Measurements from ENCODE around the gene ZNF211. TPM values are rescaled to one million over a fixed set of nuclear protein-coding genes. Genes with fewer than 3 reads are reported as not detected.

ZNF211 gene
- total and polyA plus RNA-seq, 10 of the 15 experiments (the other 5 are each of a cell fraction or from before 2014, with no cell fraction given), result 2.1 to 20.6 (median 9.3) TPM

DNA sequence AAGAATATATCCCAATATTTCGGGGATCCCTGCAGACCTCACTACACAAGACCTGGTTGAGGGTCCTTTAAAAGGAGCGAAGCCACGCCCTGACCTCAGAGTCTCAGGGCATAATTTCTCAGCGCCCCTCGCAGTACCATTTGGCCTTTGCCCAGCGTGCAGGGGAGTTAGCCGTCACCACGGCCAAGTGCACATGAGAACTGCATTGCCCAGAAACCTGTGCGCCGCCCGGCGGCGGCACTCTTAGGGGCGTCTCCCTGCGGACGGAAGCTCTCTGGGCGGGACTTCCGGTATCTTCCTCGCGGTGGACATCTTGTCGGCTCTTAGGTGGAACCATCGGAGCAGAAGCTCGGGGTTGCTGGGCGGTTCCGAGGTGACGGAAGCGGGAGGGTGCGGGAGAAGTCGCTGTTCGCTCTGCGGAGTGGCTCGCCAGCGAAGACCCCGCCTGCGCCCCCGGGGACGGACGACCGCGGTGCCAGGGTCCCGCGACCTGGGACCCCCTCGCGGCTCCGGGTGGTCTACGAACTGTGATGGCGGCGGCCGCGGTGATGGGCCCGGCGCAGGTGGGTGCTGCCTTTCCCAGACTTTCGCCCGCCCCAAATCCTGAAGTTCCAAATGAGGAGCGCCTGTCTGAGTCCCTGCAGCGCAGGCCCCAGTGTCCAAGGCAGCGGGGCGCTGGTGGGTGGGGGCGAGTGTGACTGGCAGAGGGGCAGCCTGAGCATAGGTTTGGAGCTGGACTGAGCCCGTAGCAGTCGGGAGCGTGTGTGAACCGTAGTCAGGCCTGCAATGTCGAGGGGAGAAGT, 18.8 kb upstream of the ZNF211 start, which contains the start of gene ZNF134 (continued):
- TF ChIP-seq MYC (IDR thresholded peaks at IDR 0.05; ENCODE audit: insufficient read depth, insufficient read length, insufficient replicate concordance, low read length, severe bottlenecking), result no peak
- no peak for TF ChIP-seq STAT1 (conservative IDR thresholded peaks at IDR 0.05)
- no peak for TF ChIP-seq NFIC (IDR thresholded peaks at IDR 0.05; ENCODE audit: low read depth, low read length)
- TF ChIP-seq FOS (IDR thresholded peaks at IDR 0.05; ENCODE audit: borderline replicate concordance, extremely low read depth, insufficient read length), result no peak
- TF ChIP-seq GATAD2B (conservative IDR thresholded peaks at IDR 0.05; ENCODE audit: low read depth), result peak; percentile 68; the same call in 1 of the 2 replicates
- 0 out of 2 replicates have a peak, but pooled peaks have one; percentile 50 for TF ChIP-seq SIN3A (IDR thresholded peaks at IDR 0.05; ENCODE audit: low read depth, low read length)
- TF ChIP-seq USF1 (IDR thresholded peaks at IDR 0.05; ENCODE audit: borderline replicate concordance, extremely low read length, insufficient read depth, low read depth, low read length), result no peak
- TF ChIP-seq ZZZ3 (IDR thresholded peaks at IDR 0.05; ENCODE audit: control insufficient read depth, insufficient read length, low read depth), result no peak
- TF ChIP-seq RFX5 (IDR thresholded peaks at IDR 0.05; ENCODE audit: low read depth, low read length), result no peak
- TF ChIP-seq CBFB (IDR thresholded peaks at IDR 0.05; ENCODE audit: low read depth), result 0 out of 2 replicates have a peak, but pooled peaks have one; percentile 28
- TF ChIP-seq, protein P1, sequence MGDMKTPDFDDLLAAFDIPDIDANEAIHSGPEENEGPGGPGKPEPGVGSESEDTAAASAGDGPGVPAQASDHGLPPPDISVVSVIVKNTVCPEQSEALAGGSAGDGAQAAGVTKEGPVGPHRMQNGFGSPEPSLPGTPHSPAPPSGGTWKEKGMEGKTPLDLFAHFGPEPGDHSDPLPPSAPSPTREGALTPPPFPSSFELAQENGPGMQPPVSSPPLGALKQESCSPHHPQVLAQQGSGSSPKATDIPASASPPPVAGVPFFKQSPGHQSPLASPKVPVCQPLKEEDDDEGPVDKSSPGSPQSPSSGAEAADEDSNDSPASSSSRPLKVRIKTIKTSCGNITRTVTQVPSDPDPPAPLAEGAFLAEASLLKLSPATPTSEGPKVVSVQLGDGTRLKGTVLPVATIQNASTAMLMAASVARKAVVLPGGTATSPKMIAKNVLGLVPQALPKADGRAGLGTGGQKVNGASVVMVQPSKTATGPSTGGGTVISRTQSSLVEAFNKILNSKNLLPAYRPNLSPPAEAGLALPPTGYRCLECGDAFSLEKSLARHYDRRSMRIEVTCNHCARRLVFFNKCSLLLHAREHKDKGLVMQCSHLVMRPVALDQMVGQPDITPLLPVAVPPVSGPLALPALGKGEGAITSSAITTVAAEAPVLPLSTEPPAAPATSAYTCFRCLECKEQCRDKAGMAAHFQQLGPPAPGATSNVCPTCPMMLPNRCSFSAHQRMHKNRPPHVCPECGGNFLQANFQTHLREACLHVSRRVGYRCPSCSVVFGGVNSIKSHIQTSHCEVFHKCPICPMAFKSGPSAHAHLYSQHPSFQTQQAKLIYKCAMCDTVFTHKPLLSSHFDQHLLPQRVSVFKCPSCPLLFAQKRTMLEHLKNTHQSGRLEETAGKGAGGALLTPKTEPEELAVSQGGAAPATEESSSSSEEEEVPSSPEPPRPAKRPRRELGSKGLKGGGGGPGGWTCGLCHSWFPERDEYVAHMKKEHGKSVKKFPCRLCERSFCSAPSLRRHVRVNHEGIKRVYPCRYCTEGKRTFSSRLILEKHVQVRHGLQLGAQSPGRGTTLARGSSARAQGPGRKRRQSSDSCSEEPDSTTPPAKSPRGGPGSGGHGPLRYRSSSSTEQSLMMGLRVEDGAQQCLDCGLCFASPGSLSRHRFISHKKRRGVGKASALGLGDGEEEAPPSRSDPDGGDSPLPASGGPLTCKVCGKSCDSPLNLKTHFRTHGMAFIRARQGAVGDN (IDR thresholded peaks at IDR 0.05), result no peak
- TF ChIP-seq DPF2 (IDR thresholded peaks at IDR 0.05), result peak; percentile 59; the same call in 1 of the 2 replicates
- TF ChIP-seq, protein P2, sequence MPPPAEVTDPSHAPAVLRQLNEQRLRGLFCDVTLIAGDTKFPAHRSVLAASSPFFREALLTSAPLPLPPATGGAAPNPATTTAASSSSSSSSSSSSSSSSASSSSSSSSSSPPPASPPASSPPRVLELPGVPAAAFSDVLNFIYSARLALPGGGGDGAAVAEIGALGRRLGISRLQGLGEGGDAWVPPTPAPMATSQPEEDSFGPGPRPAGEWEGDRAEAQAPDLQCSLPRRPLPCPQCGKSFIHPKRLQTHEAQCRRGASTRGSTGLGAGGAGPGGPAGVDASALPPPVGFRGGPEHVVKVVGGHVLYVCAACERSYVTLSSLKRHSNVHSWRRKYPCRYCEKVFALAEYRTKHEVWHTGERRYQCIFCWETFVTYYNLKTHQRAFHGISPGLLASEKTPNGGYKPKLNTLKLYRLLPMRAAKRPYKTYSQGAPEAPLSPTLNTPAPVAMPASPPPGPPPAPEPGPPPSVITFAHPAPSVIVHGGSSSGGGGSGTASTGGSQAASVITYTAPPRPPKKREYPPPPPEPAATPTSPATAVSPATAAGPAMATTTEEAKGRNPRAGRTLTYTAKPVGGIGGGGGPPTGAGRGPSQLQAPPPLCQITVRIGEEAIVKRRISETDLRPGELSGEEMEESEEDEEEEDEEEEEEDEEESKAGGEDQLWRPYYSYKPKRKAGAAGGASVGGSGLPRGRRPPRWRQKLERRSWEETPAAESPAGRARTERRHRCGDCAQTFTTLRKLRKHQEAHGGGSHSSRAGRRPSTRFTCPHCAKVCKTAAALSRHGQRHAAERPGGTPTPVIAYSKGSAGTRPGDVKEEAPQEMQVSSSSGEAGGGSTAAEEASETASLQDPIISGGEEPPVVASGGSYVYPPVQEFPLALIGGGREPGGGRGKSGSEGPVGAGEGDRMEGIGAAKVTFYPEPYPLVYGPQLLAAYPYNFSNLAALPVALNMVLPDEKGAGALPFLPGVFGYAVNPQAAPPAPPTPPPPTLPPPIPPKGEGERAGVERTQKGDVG (CRISPR knock-in tag; IDR thresholded peaks at IDR 0.05), result no peak
- TF ChIP-seq SPI1 (IDR thresholded peaks at IDR 0.05; ENCODE audit: borderline replicate concordance, insufficient read depth, low read depth, low read length), result no peak
- TF ChIP-seq BRCA1 (IDR thresholded peaks at IDR 0.05; ENCODE audit: low read depth, low read length), result no peak
- TF ChIP-seq SREBF1 (IDR thresholded peaks at IDR 0.05; ENCODE audit: low read length), result no peak
- TF ChIP-seq, protein P3, sequence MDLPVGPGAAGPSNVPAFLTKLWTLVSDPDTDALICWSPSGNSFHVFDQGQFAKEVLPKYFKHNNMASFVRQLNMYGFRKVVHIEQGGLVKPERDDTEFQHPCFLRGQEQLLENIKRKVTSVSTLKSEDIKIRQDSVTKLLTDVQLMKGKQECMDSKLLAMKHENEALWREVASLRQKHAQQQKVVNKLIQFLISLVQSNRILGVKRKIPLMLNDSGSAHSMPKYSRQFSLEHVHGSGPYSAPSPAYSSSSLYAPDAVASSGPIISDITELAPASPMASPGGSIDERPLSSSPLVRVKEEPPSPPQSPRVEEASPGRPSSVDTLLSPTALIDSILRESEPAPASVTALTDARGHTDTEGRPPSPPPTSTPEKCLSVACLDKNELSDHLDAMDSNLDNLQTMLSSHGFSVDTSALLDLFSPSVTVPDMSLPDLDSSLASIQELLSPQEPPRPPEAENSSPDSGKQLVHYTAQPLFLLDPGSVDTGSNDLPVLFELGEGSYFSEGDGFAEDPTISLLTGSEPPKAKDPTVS (IDR thresholded peaks at IDR 0.05; ENCODE audit: low read depth, low read length), result no peak
- TF ChIP-seq CHD1 (IDR thresholded peaks at IDR 0.05; ENCODE audit: low read depth, low read length), result no peak
- TF ChIP-seq BCL11A (IDR thresholded peaks at IDR 0.05; ENCODE audit: low read depth, low read length), result no peak
- TF ChIP-seq POLR2A (IDR thresholded peaks at IDR 0.05; ENCODE audit: low read depth, low read length), result peak; percentile 87
- TF ChIP-seq MEF2B (IDR thresholded peaks at IDR 0.05; ENCODE audit: partially characterized antibody, poor library complexity, severe bottlenecking), result peak; percentile 38
